GM12878 (cell line): ENCODE data around the gene SELENBP1. TPM values are rescaled to one million over a fixed set of nuclear protein-coding genes. Genes with fewer than 3 reads are reported as not detected.
"Not testable (repeated sequence)": the region's sequence is repeated elsewhere in the genome, so short reads cannot be mapped to it uniquely, and the experiment has no call there.

Source experiments
- ATAC-seq: fragments of 200-7000 bp; cut with Tn5 transposase; 3 replicates; pipeline ENCODE4 v1.9.1; 2020; ENCODE audit warnings: mild to moderate bottlenecking, moderate library complexity
- BruUV-seq: library from RNA; stranded (reverse); fragments of 400-500 nt; replicated peaks from 2 replicates; lab custom pipeline; 2021; lab: Mats Ljungman, UMichigan
- CTCF ChIA-PET: fragments of 300-600 bp; sonication (Branson Sonifier 250); formaldehyde crosslinking; extraction: SDS; loops from one replicate; lab custom pipeline; 2021; ENCODE audit warnings: inconsistent platforms; lab: Yijun Ruan, JAX
- POLR2A ChIA-PET: fragments of 350-600 bp; formaldehyde crosslinking; extraction: SDS; loops from one replicate; lab custom pipeline; 2021; ENCODE audit warnings: inconsistent platforms; lab: Charles Lee
- RAD21 ChIA-PET: fragments of 300-600 bp; sonication (Branson Sonifier 250); formaldehyde crosslinking; loops from one replicate; lab custom pipeline; 2023; ENCODE audit warnings: antibody characterized with exemption; ENCODE audit not compliant: unreplicated experiment; lab: Charles Lee
- SMC1A ChIA-PET: fragments of 300-600 bp; sonication (Branson Sonifier 250); formaldehyde crosslinking; loops from one replicate; lab custom pipeline; 2023; ENCODE audit not compliant: unreplicated experiment, uncharacterized antibody; lab: Charles Lee
- DNase-seq: peaks from one replicate; pipeline ENCODE4 v3.0.0-alpha.2; 2011; ENCODE audit warnings: low read depth, low spot score
- FAIRE-seq: peaks from 3 replicates; lab custom pipeline; 2011; peaks lifted over from hg19 to GRCh38; lab: Jason Lieb, UNC
- H2AFZ ChIP-seq: 2 replicates; pipeline ENCODE4 v1.6.0; 2011; ENCODE audit warnings: low read depth, low read length, control low read depth; ENCODE audit not compliant: control insufficient read depth
- H3K27ac ChIP-seq: 2 replicates; pipeline ENCODE4 v1.5.1; 2011; ENCODE audit warnings: control low read depth; ENCODE audit not compliant: control insufficient read depth, insufficient read depth
- H3K27me3 ChIP-seq, 2 experiments: replicated peaks in 1 of 2; 2 replicates each; pipeline versions ENCODE4 v1.6.0 to v1.6.1; 2011; ENCODE audit warnings: low read length in 1 of 2; ENCODE audit not compliant: control insufficient read depth in 2 of 2, insufficient read depth in 2 of 2
- H3K36me3 ChIP-seq, 2 experiments: 2 replicates each; pipeline ENCODE4 v1.5.1; 2011; ENCODE audit warnings: low read length in 1 of 2; ENCODE audit not compliant: control insufficient read depth in 2 of 2, insufficient read depth in 2 of 2
- H3K4me1 ChIP-seq: 2 replicates; pipeline ENCODE4 v1.6.1; 2011; ENCODE audit warnings: mild to moderate bottlenecking, low read length, moderate library complexity, mixed read lengths; ENCODE audit not compliant: control insufficient read depth, insufficient read depth
- H3K4me2 ChIP-seq: 2 replicates; pipeline ENCODE4 v1.6.0; 2011; ENCODE audit warnings: control low read depth; ENCODE audit not compliant: control insufficient read depth, insufficient read depth
- H3K4me3 ChIP-seq: fragments of 200-600 bp; sonication (generic); 2 replicates; pipeline ENCODE4 v1.5.1; 2016
- H3K79me2 ChIP-seq: 2 replicates; pipeline ENCODE4 v1.6.0; 2011; ENCODE audit warnings: low read length; ENCODE audit not compliant: control insufficient read depth, insufficient read depth
- H3K9ac ChIP-seq: 2 replicates; pipeline ENCODE4 v1.8.0; 2011; ENCODE audit warnings: low read length, control low read depth, mixed read lengths; ENCODE audit not compliant: control insufficient read depth, insufficient read depth
- H3K9me3 ChIP-seq: replicated peaks from 3 replicates; pipeline ENCODE4 v1.5.1; 2011; ENCODE audit warnings: mild to moderate bottlenecking, low read length; ENCODE audit not compliant: control insufficient read depth, insufficient read depth
- H4K20me1 ChIP-seq: 2 replicates; pipeline ENCODE4 v1.6.0; 2011; ENCODE audit not compliant: control insufficient read depth, insufficient read depth
- CHD4 ChIP-seq: fragments of 200-600 bp; sonication (generic); IDR thresholded peaks from 2 replicates; pipeline ENCODE4 v1.6.1; 2016; ENCODE audit warnings: mild to moderate bottlenecking
- CREM ChIP-seq: IDR thresholded peaks from 2 replicates; pipeline ENCODE4 v1.6.1; 2014; ENCODE audit warnings: antibody characterized with exemption, low read depth
- HCFC1 ChIP-seq: fragments of 150-350 bp; IDR thresholded peaks from 2 replicates; pipeline ENCODE4 v1.6.1; 2014; ENCODE audit warnings: low read length
- MTA2 ChIP-seq: fragments of 450-650 bp; IDR thresholded peaks from 2 replicates; pipeline ENCODE4 v1.6.1; 2016; ENCODE audit warnings: low read depth, mild to moderate bottlenecking, moderate library complexity
- MXI1 ChIP-seq: fragments of 150-350 bp; IDR thresholded peaks from 2 replicates; pipeline ENCODE4 v1.6.1; 2011; ENCODE audit warnings: low read depth, mild to moderate bottlenecking, inconsistent platforms, low read length, improper control_type of control experiment
- NFYB ChIP-seq: IDR thresholded peaks from 2 replicates; pipeline ENCODE4 v1.6.1; 2011; ENCODE audit warnings: low read depth, mild to moderate bottlenecking, low read length, improper control_type of control experiment, moderate library complexity; ENCODE audit not compliant: insufficient read depth
- RAD51 ChIP-seq: fragments of 450-650 bp; IDR thresholded peaks from 2 replicates; pipeline ENCODE4 v1.6.1; 2016; ENCODE audit warnings: moderate library complexity, mild to moderate bottlenecking, inconsistent platforms
- RELA ChIP-seq: fragments of 450-650 bp; IDR thresholded peaks from 2 replicates; pipeline ENCODE4 v1.8.0; 2014; ENCODE audit warnings: borderline replicate concordance; ENCODE audit not compliant: partially characterized antibody
- RUNX3 ChIP-seq: IDR thresholded peaks from 2 replicates; pipeline ENCODE4 v1.6.1; 2012; ENCODE audit warnings: low read length, inconsistent platforms
- SMAD1 ChIP-seq: fragments of 450-650 bp; IDR thresholded peaks from 2 replicates; pipeline ENCODE4 v1.6.1; 2018; ENCODE audit warnings: mild to moderate bottlenecking, low read depth; ENCODE audit not compliant: partially characterized antibody
- SMC3 ChIP-seq: IDR thresholded peaks from 2 replicates; pipeline ENCODE4 v1.6.1; 2011; ENCODE audit warnings: low read length, improper control_type of control experiment, borderline replicate concordance
- SPI1 ChIP-seq: IDR thresholded peaks from 2 replicates; pipeline ENCODE4 v1.6.1; 2011; ENCODE audit warnings: low read depth, mild to moderate bottlenecking, low read length, moderate library complexity, borderline replicate concordance; ENCODE audit not compliant: insufficient read depth
- WGBS: methylation state at CpG from one replicate; pipeline ENCODE4 v1.1.6; 2016; ENCODE audit warnings: low lambda C conversion rate; ENCODE audit not compliant: insufficient replicate concordance, insufficient coverage; ENCODE audit errors: missing lambda C conversion rate; 5-methylcytosine and 5-hydroxymethylcytosine counted together
- in situ Hi-C: fragments of 300-500 bp; cut with MboI; formaldehyde crosslinking; loops from 9 replicates; pipeline ENCODE4 v1.14.3; 2018; ENCODE audit warnings: mixed read lengths
- intact Hi-C: fragments of 100-400 bp; cut with micrococcal nuclease; formaldehyde crosslinking; loops from one replicate; pipeline ENCODE4 v1.14.2; 2022; ENCODE audit not compliant: unreplicated experiment
- polyA plus RNA-seq, 11 experiments: library from polyadenylated mRNA; depleted of rRNA in 4 of 11; unstranded in 6 of 11; stranded (reverse) in 5 of 11; fragments of >200 nt; fragmentation: Nextera tagmentation in 4 of 11; fragmentation: Illumina TruSeq in 1 of 11; extraction: Ambion mirVana in 4 of 11; extraction: Trizol in 1 of 11; gene quantifications; 1 replicate in 1 of 11; 2 replicates in 10 of 11; pipeline versions ENCODE4 v1.2.1 to v1.2.3, GENCODE V29; 2011 to 2016; ENCODE audit warnings: inconsistent platforms in 2 of 11, missing spikeins in 2 of 11, low read depth in 1 of 11
- total RNA-seq, 4 experiments: library from RNA; depleted of rRNA in 3 of 4; stranded (reverse); fragments of >200 nt in 3 of 4; fragmentation: Illumina TruSeq in 1 of 4; extraction: Trizol in 1 of 4; gene quantifications; 2 replicates each; pipeline versions ENCODE4 v1.2.1 to v1.2.3, GENCODE V29; 2013 to 2021
- TF ChIP-seq, protein P1 (sequence below): IDR thresholded peaks from 2 replicates; pipeline ENCODE4 v1.6.1; 2012; ENCODE audit warnings: low read depth, low read length, improper control_type of control experiment

SELENBP1 gene
- total and polyA plus RNA-seq, 10 of the 15 experiments (the other 5 are each of a cell fraction or from before 2014, with no cell fraction given), result 0.41 TPM; not detected in 9

DNA sequence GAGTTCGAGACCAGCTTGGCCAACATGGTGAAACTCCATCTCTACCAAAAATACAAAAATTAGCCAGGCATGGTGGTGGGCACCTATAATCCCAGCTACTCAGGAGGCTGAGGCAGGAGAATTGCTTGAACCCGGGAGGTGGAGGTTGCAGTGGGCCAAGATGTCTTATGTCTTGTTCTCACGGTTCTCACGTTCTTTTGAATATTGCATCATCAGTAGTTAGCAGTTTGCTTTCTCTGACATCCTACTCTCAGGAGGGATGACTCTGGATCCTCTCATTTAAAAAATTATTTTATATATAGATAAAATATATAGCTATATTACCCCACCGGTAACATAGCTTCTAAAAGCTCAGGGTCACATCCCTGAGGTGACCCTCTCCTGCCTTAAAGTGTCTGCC, 23.8 kb upstream of the SELENBP1 start:
- intact Hi-C loops, result not testable (repeated sequence)

DNA sequence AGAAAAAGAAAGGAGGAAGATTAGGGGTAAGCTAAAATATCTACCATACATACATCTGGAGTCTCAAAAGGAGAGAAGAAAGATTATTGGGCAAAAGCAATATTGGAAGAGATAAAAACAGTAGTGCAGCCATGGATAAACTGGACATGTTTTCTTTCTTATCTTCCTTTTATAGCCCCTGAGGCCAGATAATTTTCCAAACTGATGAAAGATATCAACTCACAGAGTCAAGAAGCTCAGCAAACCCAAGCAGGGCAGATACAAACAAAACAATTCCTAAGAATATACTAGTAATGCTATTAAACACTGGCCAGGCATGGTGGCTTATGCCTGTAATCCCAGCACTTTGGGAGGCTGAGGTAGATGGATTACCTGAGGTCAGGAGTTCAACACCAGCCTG, 21.1 kb upstream of the SELENBP1 start:
- DNase-seq, result no peak
- no peak for ATAC-seq
- H3K9me3 ChIP-seq, result no peaks in the 10 kb centered on the region
- H2AFZ ChIP-seq, result no peak overlapping the region
- H3K27ac ChIP-seq, result no peak overlapping the region
- H3K4me3 ChIP-seq, result no peak overlapping the region
- SMC1A ChIA-PET, result interaction anchor here (1.5 kb wide), 1 partner anchor 11 kb away, joined by 3 read pairs; no protein-coding TSS in a partner anchor
- no peak for FAIRE-seq
- RAD21 ChIA-PET, result no interaction called here
- no peaks in the 10 kb centered on the region for H3K79me2 ChIP-seq
- POLR2A ChIA-PET, result no interaction called here
- H3K4me2 ChIP-seq, result no peak overlapping the region
- CTCF ChIA-PET, result interaction anchor here (0.8 to 4.2 kb wide), 3 partner anchors 14 to 93 kb away, joined by 3 to 21 read pairs (median 4); no protein-coding TSS in a partner anchor
- no peaks in the 10 kb centered on the region for H3K27me3 ChIP-seq
- H3K36me3 ChIP-seq, result no peaks in the 10 kb centered on the region
- no peaks in the 10 kb centered on the region for H4K20me1 ChIP-seq
- H3K4me1 ChIP-seq, result no peaks in the 10 kb centered on the region; the same call in 1 of the 2 replicates
- in situ Hi-C loops, result no loop called here
- H3K9ac ChIP-seq, result no peak overlapping the region
- no TSS peak for BruUV-seq
- intact Hi-C loops, result no loop called here
- TF ChIP-seq SMAD1, result no peak
- TF ChIP-seq HCFC1, result no peak
- TF ChIP-seq CHD4, result no peak
- TF ChIP-seq SMC3, result no peak
- no peak for TF ChIP-seq NFYB
- no peak for TF ChIP-seq SPI1
- no peak for TF ChIP-seq CREM
- TF ChIP-seq RUNX3, result no peak
- no peak for TF ChIP-seq MTA2
- no peak for TF ChIP-seq MXI1
- no peak for TF ChIP-seq RAD51
- TF ChIP-seq, protein P1, sequence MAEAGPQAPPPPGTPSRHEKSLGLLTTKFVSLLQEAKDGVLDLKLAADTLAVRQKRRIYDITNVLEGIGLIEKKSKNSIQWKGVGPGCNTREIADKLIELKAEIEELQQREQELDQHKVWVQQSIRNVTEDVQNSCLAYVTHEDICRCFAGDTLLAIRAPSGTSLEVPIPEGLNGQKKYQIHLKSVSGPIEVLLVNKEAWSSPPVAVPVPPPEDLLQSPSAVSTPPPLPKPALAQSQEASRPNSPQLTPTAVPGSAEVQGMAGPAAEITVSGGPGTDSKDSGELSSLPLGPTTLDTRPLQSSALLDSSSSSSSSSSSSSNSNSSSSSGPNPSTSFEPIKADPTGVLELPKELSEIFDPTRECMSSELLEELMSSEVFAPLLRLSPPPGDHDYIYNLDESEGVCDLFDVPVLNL, result no peak
- no peak for TF ChIP-seq RELA

More for the DNA sequence above, 23.8 kb upstream of the SELENBP1 start:
- H3K36me3 ChIP-seq, ATAC-seq, H3K4me3 ChIP-seq, FAIRE-seq, H4K20me1 ChIP-seq, H3K4me2 ChIP-seq, in situ Hi-C loops, DNase-seq, H2AFZ ChIP-seq, H3K27ac ChIP-seq, BruUV-seq, H3K4me1 ChIP-seq, H3K9ac ChIP-seq, H3K9me3 ChIP-seq, H3K27me3 ChIP-seq: not testable (repeated sequence)
- ChIA-PET SMC1A (interaction anchor here (1.0 to 3.9 kb wide), 4 partner anchors 12 to 94 kb away, joined by 3 to 16 read pairs (median 3); no protein-coding TSS in a partner anchor), CTCF (interaction anchor here (0.7 to 4.3 kb wide), 5 partner anchors 9 to 115 kb away, joined by 3 to 21 read pairs (median 7); no protein-coding TSS in a partner anchor), POLR2A (interaction anchor here (0.6 kb wide), 1 partner anchor 318 kb away, joined by 3 read pairs; no protein-coding TSS in a partner anchor), RAD21 (interaction anchor here (0.8 to 1.2 kb wide), 3 partner anchors 55 to 90 kb away, joined by 3 read pairs; no protein-coding TSS in a partner anchor)
- WGBS, result 61% methylated on average over 5 of the region's 5 CpGs
- peaks cover 20% of the 10 kb centered on the region for H3K79me2 ChIP-seq
